ENCODE results near the gene MCEMP1. TPM values are rescaled to one million over a fixed set of nuclear protein-coding genes. Genes with fewer than 3 reads are reported as not detected.

The MCEMP1 gene
- total RNA-seq, 1 experiment from 2014 or later, result not detected

Other genes with a start within 250 kb of the MCEMP1 start
- 1.1 and 1.2 TPM in 2 replicates for gene PEX11G, start 188.1 kb upstream of the MCEMP1 start, total RNA-seq (2014; rRNA removed; shearing (Covaris generic))
- gene ZNF358, start 161.0 kb upstream of the MCEMP1 start, total RNA-seq (2014; rRNA removed; shearing (Covaris generic)), result 17.7 and 18.7 TPM in 2 replicates
- 9.5 and 10.0 TPM in 2 replicates for gene MCOLN1, start 154.5 kb upstream of the MCEMP1 start, total RNA-seq (2014; rRNA removed; shearing (Covaris generic))
- gene PNPLA6, start 141.4 kb upstream of the MCEMP1 start, total RNA-seq (2014; rRNA removed; shearing (Covaris generic)), result 35.9 and 40.0 TPM in 2 replicates
- gene CAMSAP3, start 81.2 kb upstream of the MCEMP1 start, total RNA-seq (2014; rRNA removed; shearing (Covaris generic)), result 0.24 and 0.48 TPM in 2 replicates
- 21.5 and 25.1 TPM in 2 replicates for gene XAB2, start 47.5 kb upstream of the MCEMP1 start, total RNA-seq (2014; rRNA removed; shearing (Covaris generic))
- 29.4 and 31.8 TPM in 2 replicates for gene PET100, start 47.3 kb upstream of the MCEMP1 start, total RNA-seq (2014; rRNA removed; shearing (Covaris generic))
- gene PCP2, start 43.4 kb upstream of the MCEMP1 start, total RNA-seq (2014; rRNA removed; shearing (Covaris generic)), result not detected in 2 replicates
- 1.0 and 1.3 TPM in 2 replicates for gene STXBP2, start 40.0 kb upstream of the MCEMP1 start, total RNA-seq (2014; rRNA removed; shearing (Covaris generic))
- gene RETN, start 8.0 kb upstream of the MCEMP1 start, total RNA-seq (2014; rRNA removed; shearing (Covaris generic)), result not detected in 2 replicates
- 37.5 and 54.0 TPM in 2 replicates for gene TRAPPC5, start 3.7 kb downstream of the MCEMP1 start, total RNA-seq (2014; rRNA removed; shearing (Covaris generic))
- gene FCER2, start 25.0 kb downstream of the MCEMP1 start, total RNA-seq (2014; rRNA removed; shearing (Covaris generic)), result not detected in 2 replicates
- gene CLEC4G, start 55.0 kb downstream of the MCEMP1 start, total RNA-seq (2014; rRNA removed; shearing (Covaris generic)), result not detected in 2 replicates
- gene CD209, start 70.4 kb downstream of the MCEMP1 start, total RNA-seq (2014; rRNA removed; shearing (Covaris generic)), result not detected in 2 replicates
- gene CLEC4M, start 86.2 kb downstream of the MCEMP1 start, total RNA-seq (2014; rRNA removed; shearing (Covaris generic)), result not detected in 2 replicates
- gene EVI5L, start 153.1 kb downstream of the MCEMP1 start, total RNA-seq (2014; rRNA removed; shearing (Covaris generic)), result 4.8 and 7.2 TPM in 2 replicates
- 0.72 TPM in 1 of 2 replicates, not detected in the other for gene PRR36, start 197.3 kb downstream of the MCEMP1 start, total RNA-seq (2014; rRNA removed; shearing (Covaris generic))
- gene LRRC8E, start 211.4 kb downstream of the MCEMP1 start, total RNA-seq (2014; rRNA removed; shearing (Covaris generic)), result 0.08 TPM in 1 of 2 replicates, not detected in the other
- gene MAP2K7, start 226.8 kb downstream of the MCEMP1 start, total RNA-seq (2014; rRNA removed; shearing (Covaris generic)), result 5.7 and 6.4 TPM in 2 replicates
- gene TGFBR3L, start 237.7 kb downstream of the MCEMP1 start, total RNA-seq (2014; rRNA removed; shearing (Covaris generic)), result not detected in 2 replicates
- gene SNAPC2, start 243.2 kb downstream of the MCEMP1 start, total RNA-seq (2014; rRNA removed; shearing (Covaris generic)), result 16.7 and 21.5 TPM in 2 replicates
- gene CTXN1, start 249.0 kb downstream of the MCEMP1 start, total RNA-seq (2014; rRNA removed; shearing (Covaris generic)), result 0.37 and 0.42 TPM in 2 replicates

All from SK-MEL-5 (cell line).